ENCODE data around the gene EPB41L3. TPM values are rescaled to one million over a fixed set of nuclear protein-coding genes. Genes with fewer than 3 reads are reported as not detected.

Gene EPB41L3
- total RNA-seq, 1 donor from 2014 or later: 41.7 TPM

DNA sequence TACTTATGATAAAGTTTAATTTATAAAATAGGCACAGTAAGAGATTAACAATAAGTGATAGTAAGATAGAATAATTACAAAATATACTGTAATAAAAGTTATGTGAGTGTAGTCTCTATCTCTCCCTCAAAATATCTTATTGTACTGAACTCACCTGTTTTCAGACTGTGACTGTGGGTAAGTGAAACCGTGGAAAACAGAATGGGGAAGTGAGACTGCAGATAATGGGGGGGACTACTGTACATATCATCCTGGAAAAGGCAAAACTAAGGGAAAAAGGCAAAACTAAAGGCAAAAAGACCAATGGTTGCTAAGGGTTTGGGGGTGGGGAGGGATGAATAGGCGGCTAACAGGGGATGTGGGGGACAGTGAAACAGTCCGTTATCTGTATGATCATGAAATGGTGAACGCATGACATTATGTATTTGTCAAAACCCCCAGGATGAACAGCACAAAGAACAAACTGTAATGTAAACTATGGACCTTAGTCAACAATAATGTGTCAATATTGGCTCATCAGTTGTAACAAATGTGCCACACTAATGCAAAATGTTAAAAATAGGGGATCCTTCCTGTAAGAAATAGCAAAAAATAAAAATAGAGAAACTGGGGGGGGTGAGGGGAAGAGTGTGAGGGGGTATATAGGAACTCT is 93.8 kb downstream of the EPB41L3 start:
- Mint-ChIP-seq H3K4me3 (ENCODE audit: low read depth) (no peak overlapping the region), H3K9me3 (ENCODE audit: low read depth) (no peaks in the 10 kb centered on the region), H3K4me1 (ENCODE audit: low read depth) (no peaks in the 10 kb centered on the region), H3K36me3 (ENCODE audit: insufficient read depth) (no peaks in the 10 kb centered on the region), H3K27me3 (no peaks in the 10 kb centered on the region), H3K27ac (no peak overlapping the region)
- TF ChIP-seq, protein P1, sequence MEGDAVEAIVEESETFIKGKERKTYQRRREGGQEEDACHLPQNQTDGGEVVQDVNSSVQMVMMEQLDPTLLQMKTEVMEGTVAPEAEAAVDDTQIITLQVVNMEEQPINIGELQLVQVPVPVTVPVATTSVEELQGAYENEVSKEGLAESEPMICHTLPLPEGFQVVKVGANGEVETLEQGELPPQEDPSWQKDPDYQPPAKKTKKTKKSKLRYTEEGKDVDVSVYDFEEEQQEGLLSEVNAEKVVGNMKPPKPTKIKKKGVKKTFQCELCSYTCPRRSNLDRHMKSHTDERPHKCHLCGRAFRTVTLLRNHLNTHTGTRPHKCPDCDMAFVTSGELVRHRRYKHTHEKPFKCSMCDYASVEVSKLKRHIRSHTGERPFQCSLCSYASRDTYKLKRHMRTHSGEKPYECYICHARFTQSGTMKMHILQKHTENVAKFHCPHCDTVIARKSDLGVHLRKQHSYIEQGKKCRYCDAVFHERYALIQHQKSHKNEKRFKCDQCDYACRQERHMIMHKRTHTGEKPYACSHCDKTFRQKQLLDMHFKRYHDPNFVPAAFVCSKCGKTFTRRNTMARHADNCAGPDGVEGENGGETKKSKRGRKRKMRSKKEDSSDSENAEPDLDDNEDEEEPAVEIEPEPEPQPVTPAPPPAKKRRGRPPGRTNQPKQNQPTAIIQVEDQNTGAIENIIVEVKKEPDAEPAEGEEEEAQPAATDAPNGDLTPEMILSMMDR (IDR thresholded peaks at IDR 0.05; ENCODE audit: unreplicated experiment): no peak
- DNase-seq (ENCODE audit: low spot score, unreplicated experiment): no peak

DNA sequence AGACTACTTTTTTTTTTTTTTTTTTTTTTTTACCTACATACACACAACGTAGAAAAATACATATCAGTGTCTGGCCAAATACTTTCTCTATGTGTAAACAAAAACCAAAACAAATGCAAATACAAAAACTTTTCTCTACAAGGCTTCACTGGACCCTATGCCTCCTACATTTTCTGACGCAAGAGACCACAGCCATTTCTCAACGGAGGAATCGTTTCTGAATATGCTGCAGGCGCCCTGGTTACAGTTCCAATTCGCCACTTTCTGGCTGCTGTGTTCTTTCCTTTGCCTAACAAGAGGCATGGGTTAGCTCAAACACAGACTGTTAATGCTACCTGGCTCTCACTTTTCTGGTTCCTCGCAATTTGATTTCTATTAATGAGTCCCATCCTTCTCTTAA is 96.4 kb downstream of the EPB41L3 start:
- Mint-ChIP-seq H3K27me3 (no peaks in the 10 kb centered on the region), H3K9me3 (ENCODE audit: low read depth) (no peaks in the 10 kb centered on the region)
- TF ChIP-seq, protein P1 (IDR thresholded peaks at IDR 0.05; ENCODE audit: unreplicated experiment): no peak

DNA sequence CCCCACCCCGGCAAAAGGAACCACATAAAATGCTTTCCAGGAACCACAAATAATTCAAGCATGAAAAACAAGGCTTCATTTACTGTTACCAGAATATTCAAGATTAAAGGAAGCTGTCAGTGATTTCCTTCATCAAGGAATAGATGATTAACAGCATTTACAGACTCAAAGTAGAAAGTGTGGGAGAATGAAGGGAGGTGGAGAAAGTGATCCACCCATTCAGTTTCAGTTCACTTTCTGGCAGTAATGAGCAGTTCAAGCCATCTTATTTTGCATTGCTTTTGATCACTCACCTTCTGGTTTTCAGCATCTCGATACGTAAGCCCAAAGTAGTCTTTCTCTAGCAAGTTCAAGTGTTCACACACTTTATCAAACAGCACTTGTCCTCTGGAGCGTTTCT is 99.0 kb downstream of the EPB41L3 start:
- no peaks in the 10 kb centered on the region for H3K9me3 Mint-ChIP-seq (ENCODE audit: low read depth)
- no peaks in the 10 kb centered on the region for H3K27me3 Mint-ChIP-seq
- H3K27ac Mint-ChIP-seq: no peak overlapping the region
- no peaks in the 10 kb centered on the region for H3K4me1 Mint-ChIP-seq (ENCODE audit: low read depth)
- TF ChIP-seq, protein P1 (IDR thresholded peaks at IDR 0.05; ENCODE audit: unreplicated experiment): no peak
- DNase-seq (ENCODE audit: low spot score, unreplicated experiment): no peak
- H3K36me3 Mint-ChIP-seq (ENCODE audit: insufficient read depth): peaks cover 3% of the 10 kb centered on the region
- H3K4me3 Mint-ChIP-seq (ENCODE audit: low read depth): no peak overlapping the region

More for the DNA sequence above, 96.4 kb downstream of the EPB41L3 start:
- no peak for DNase-seq (ENCODE audit: low spot score, unreplicated experiment)
- Mint-ChIP-seq H3K36me3 (ENCODE audit: insufficient read depth) (peaks cover 1% of the 10 kb centered on the region), H3K4me3 (ENCODE audit: low read depth) (no peak overlapping the region), H3K27ac (no peak overlapping the region), H3K4me1 (ENCODE audit: low read depth) (no peaks in the 10 kb centered on the region)

DNA sequence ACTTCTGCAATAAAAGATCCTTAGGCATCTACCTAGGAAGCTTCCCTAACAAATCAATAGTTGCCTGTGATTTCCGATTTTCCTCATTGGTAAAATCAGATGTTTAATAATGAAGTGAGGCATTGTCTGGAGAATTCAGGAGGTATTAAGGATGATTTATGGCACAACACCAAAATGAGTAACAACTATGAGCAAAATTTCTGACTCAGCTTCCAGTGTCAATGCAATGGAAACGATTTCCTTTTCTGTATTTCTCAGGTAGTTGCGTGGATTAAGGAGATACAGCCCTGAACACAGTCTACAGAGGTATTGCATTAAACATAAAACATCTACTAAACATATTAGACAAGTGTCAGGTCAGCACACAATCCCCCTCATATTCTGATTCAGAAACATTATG is 99.5 kb downstream of the EPB41L3 start:
- DNase-seq (ENCODE audit: low spot score, unreplicated experiment): no peak
- H3K27me3 Mint-ChIP-seq: no peaks in the 10 kb centered on the region
- H3K36me3 Mint-ChIP-seq (ENCODE audit: insufficient read depth): peaks cover 3% of the 10 kb centered on the region
- no peaks in the 10 kb centered on the region for H3K9me3 Mint-ChIP-seq (ENCODE audit: low read depth)
- TF ChIP-seq, protein P1 (IDR thresholded peaks at IDR 0.05; ENCODE audit: unreplicated experiment): no peak
- H3K4me3 Mint-ChIP-seq (ENCODE audit: low read depth): no peak overlapping the region
- H3K4me1 Mint-ChIP-seq (ENCODE audit: low read depth): no peaks in the 10 kb centered on the region
- H3K27ac Mint-ChIP-seq: no peak overlapping the region

DNA sequence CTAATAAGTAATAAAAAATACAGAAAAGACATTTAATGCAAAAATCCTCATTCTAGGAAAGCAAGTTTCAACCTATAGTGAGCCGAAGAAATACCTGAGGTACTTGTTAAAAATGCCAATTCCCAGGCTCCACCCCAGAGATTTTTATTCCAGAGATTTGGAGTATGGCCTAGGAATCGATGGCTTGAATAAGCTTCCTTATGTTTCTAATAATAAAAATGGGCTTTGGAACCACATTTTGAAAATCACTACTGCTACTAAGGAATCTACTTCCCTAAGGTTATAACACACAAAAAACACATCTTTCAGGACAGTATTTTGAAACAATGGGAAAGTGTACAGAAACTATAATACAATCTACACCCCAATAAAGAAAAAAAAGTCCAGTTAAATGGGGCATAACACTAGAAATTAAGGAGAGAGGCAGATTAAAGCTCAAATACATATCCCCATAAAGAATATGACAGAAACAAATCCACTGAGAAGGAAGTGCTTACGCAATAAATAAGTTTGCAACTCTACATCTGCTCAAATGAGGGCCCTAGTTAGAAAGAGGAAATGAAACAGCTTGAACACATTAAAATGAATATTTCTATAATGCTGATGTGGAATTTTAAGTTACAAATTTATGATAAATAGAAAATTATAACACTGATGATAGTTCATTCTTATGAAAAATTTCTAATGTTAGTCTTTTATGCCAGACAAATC is 103.7 kb downstream of the EPB41L3 start:
- no peak for DNase-seq (ENCODE audit: low spot score, unreplicated experiment)
- H3K4me3 Mint-ChIP-seq (ENCODE audit: low read depth): no peak overlapping the region
- peaks cover 4% of the 10 kb centered on the region for H3K4me1 Mint-ChIP-seq (ENCODE audit: low read depth)
- no peak overlapping the region for H3K27ac Mint-ChIP-seq
- TF ChIP-seq, protein P1 (IDR thresholded peaks at IDR 0.05; ENCODE audit: unreplicated experiment): no peak
- H3K36me3 Mint-ChIP-seq (ENCODE audit: insufficient read depth): peaks cover 6% of the 10 kb centered on the region
- no peaks in the 10 kb centered on the region for H3K9me3 Mint-ChIP-seq (ENCODE audit: low read depth)
- H3K27me3 Mint-ChIP-seq: no peaks in the 10 kb centered on the region
